ENCODE results near the gene WRNIP1. TPM values are rescaled to one million over a fixed set of nuclear protein-coding genes. Genes with fewer than 3 reads are reported as not detected.

Gene WRNIP1
- total and polyA plus RNA-seq, 10 donors, result 31.4 to 47.7 (median 39.4) TPM

- intact Hi-C loops (cut with DNase I; ENCODE audit: low total_unique reads), result no loop called here
Measured at GRCh38 chr6:2826131-2826530, 60.9 kb downstream of the WRNIP1 start.

GRCh38 chr6:2827142-2827541 is 61.9 kb downstream of the WRNIP1 start:
- H3K9me3 ChIP-seq, result no peaks in the 10 kb centered on the region
- intact Hi-C loops (cut with DNase I; ENCODE audit: low total_unique reads), result no loop called here
- WGBS, 5 donors, result 87 to 91% (median 89%) methylated on average over 6 of the region's 6 CpGs
- no peak for DNase-seq
- peaks cover 0 to 9% (median 2%) of the 10 kb centered on the region in 6 donors for H3K36me3 ChIP-seq
- H3K4me1 ChIP-seq, result peaks cover 0 to 7% (median 4%) of the 10 kb centered on the region in 6 donors
- H3K27me3 ChIP-seq (replicated peaks in 1 of 7), result no peaks in the 10 kb centered on the region
- H3K4me3 ChIP-seq, result no peak overlapping the region
- TF ChIP-seq CTCF (IDR thresholded peaks at IDR 0.05 in 8 of 11, conservative IDR thresholded peaks at IDR 0.05 in 3 of 11) (no peak), POLR2AphosphoS5 (IDR thresholded peaks at IDR 0.05) (no peak), POLR2A (IDR thresholded peaks at IDR 0.05) (no peak)
- H3K27ac ChIP-seq, result no peak overlapping the region

More at GRCh38 chr6:2826131-2826530, 60.9 kb downstream of the WRNIP1 start:
- TF ChIP-seq CTCF (IDR thresholded peaks at IDR 0.05 in 8 of 11, conservative IDR thresholded peaks at IDR 0.05 in 3 of 11) (no peak), POLR2A (IDR thresholded peaks at IDR 0.05) (no peak), POLR2AphosphoS5 (IDR thresholded peaks at IDR 0.05) (no peak)
- H3K4me1 ChIP-seq, result peaks cover 0 to 12% (median 4%) of the 10 kb centered on the region in 6 donors
- H3K27me3 ChIP-seq (replicated peaks in 1 of 7), result no peaks in the 10 kb centered on the region
- DNase-seq, result no peak
- H3K4me3 ChIP-seq, result no peak overlapping the region
- no peaks in the 10 kb centered on the region for H3K9me3 ChIP-seq
- WGBS, 5 donors, result 66 to 90% (median 85%) methylated on average over 2 of the region's 2 CpGs
- no peak overlapping the region for H3K27ac ChIP-seq
- no peaks in the 10 kb centered on the region for H3K36me3 ChIP-seq

GRCh38 chr6:2828629-2829028 is 63.4 kb downstream of the WRNIP1 start:
- no peak for DNase-seq
- Histone ChIP-seq H3K4me1 (peaks cover 0 to 15% (median 4%) of the 10 kb centered on the region in 6 donors), H3K27ac (no peak overlapping the region), H3K4me3 (no peak overlapping the region), H3K9me3 (no peaks in the 10 kb centered on the region), H3K27me3 (replicated peaks in 1 of 7) (no peaks in the 10 kb centered on the region), H3K36me3 (peaks cover 2 to 24% (median 11%) of the 10 kb centered on the region in 6 donors)
- TF ChIP-seq POLR2AphosphoS5 (IDR thresholded peaks at IDR 0.05), result no peak
- no peak for TF ChIP-seq POLR2A (IDR thresholded peaks at IDR 0.05)
- TF ChIP-seq CTCF (IDR thresholded peaks at IDR 0.05 in 8 of 11, conservative IDR thresholded peaks at IDR 0.05 in 3 of 11), result no peak
- intact Hi-C loops (cut with DNase I; ENCODE audit: low total_unique reads), result no loop called here
- 79 to 89% (median 84%) methylated on average over 4 of the region's 4 CpGs for WGBS, 5 donors

- intact Hi-C loops (cut with DNase I; ENCODE audit: low total_unique reads), result no loop called here
- WGBS, 5 donors, result 74 to 92% (median 80%) methylated on average over 2 of the region's 2 CpGs
- TF ChIP-seq POLR2A (IDR thresholded peaks at IDR 0.05) (no peak), POLR2AphosphoS5 (IDR thresholded peaks at IDR 0.05) (no peak), CTCF (IDR thresholded peaks at IDR 0.05 in 8 of 11, conservative IDR thresholded peaks at IDR 0.05 in 3 of 11) (no peak)
- no peak for DNase-seq
- Histone ChIP-seq H3K4me1 (peaks cover 0 to 21% (median 4%) of the 10 kb centered on the region in 6 donors), H3K27me3 (replicated peaks in 1 of 7) (no peaks in the 10 kb centered on the region), H3K36me3 (peaks cover 2 to 30% (median 15%) of the 10 kb centered on the region in 6 donors), H3K9me3 (no peaks in the 10 kb centered on the region), H3K27ac (no peak overlapping the region), H3K4me3 (no peak overlapping the region)
Measured at GRCh38 chr6:2829253-2829652, 64.1 kb downstream of the WRNIP1 start.

Data from spleen (tissue), 11 donors.